Tibial artery (tissue), 4 donors: Measurements from ENCODE around the gene TMEM171.

ENCODE experiments used
- DNase-seq, 2 donors: peaks; one replicate each; pipeline ENCODE4 v3.0.0-alpha.2; 2019
- H3K27ac ChIP-seq, 2 donors: fragments of 200-600 bp; sonication (generic) in 1 of 2; 1 replicate in 1 of 2; 2 replicates in 1 of 2; pipeline ENCODE4 v1.5.1; 2018 to 2019; ENCODE audit warnings: mild to moderate bottlenecking in 1 of 2
- H3K27me3 ChIP-seq, 2 donors: fragments of 200-600 bp; sonication (generic) in 1 of 2; one replicate each; pipeline versions ENCODE4 v1.5.1 to v1.6.0; 2016 to 2019
- H3K36me3 ChIP-seq, 3 donors: fragments of 200-600 bp; sonication (generic) in 2 of 3; one replicate each; pipeline ENCODE4 v1.5.1; 2016 to 2019; ENCODE audit warnings: mild to moderate bottlenecking in 2 of 3
- H3K4me1 ChIP-seq, 4 donors: fragments of 200-600 bp; sonication (generic) in 2 of 4; 1 replicate in 3 of 4; 2 replicates in 1 of 4; pipeline ENCODE4 v1.5.1; 2016 to 2019
- H3K4me3 ChIP-seq, 2 donors: fragments of 200-600 bp; sonication (generic) in 1 of 2; 1 replicate in 1 of 2; 2 replicates in 1 of 2; pipeline ENCODE4 v1.5.1; 2018 to 2019; ENCODE audit warnings: mild to moderate bottlenecking in 2 of 2
- H3K9me3 ChIP-seq, 3 donors: fragments of 200-600 bp; sonication (generic) in 1 of 3; one replicate each; pipeline ENCODE4 v1.5.1; 2016 to 2019
- intact Hi-C: fragments of 100-400 bp; cut with DNase I; formaldehyde crosslinking; loops from one replicate; pipeline ENCODE4 v1.15.0; 2023; ENCODE audit warnings: low total_unique reads
- TF ChIP-seq, protein P1 (sequence below), 2 experiments: fragments of 200-600 bp in 1 of 2; fragments of 450-650 bp in 1 of 2; IDR thresholded peaks; one replicate each; pipeline ENCODE4 v1.5.1; 2017 to 2019; ENCODE audit warnings: antibody characterized with exemption in 2 of 2, mild to moderate bottlenecking in 1 of 2, moderate library complexity in 1 of 2

TMEM171 gene

GRCh38 chr5:73180566-73180965 is 60.2 kb downstream of the TMEM171 start:
- no peak for DNase-seq
- Histone ChIP-seq H3K36me3 (no peaks in the 10 kb centered on the region), H3K4me1 (no peaks in the 10 kb centered on the region), H3K27ac (no peak overlapping the region), H3K9me3 (peaks cover 0 to 12% (median 3%) of the 10 kb centered on the region in 3 donors), H3K4me3 (no peak overlapping the region), H3K27me3 (peaks cover 0 to 19% of the 10 kb centered on the region in 2 donors)
- TF ChIP-seq, protein P1, sequence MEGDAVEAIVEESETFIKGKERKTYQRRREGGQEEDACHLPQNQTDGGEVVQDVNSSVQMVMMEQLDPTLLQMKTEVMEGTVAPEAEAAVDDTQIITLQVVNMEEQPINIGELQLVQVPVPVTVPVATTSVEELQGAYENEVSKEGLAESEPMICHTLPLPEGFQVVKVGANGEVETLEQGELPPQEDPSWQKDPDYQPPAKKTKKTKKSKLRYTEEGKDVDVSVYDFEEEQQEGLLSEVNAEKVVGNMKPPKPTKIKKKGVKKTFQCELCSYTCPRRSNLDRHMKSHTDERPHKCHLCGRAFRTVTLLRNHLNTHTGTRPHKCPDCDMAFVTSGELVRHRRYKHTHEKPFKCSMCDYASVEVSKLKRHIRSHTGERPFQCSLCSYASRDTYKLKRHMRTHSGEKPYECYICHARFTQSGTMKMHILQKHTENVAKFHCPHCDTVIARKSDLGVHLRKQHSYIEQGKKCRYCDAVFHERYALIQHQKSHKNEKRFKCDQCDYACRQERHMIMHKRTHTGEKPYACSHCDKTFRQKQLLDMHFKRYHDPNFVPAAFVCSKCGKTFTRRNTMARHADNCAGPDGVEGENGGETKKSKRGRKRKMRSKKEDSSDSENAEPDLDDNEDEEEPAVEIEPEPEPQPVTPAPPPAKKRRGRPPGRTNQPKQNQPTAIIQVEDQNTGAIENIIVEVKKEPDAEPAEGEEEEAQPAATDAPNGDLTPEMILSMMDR (IDR thresholded peaks at IDR 0.05): no peak
- intact Hi-C loops: no loop called here
